GM12878 (cell line): ENCODE data around the gene R3HDM1. TPM values are rescaled to one million over a fixed set of nuclear protein-coding genes. Genes with fewer than 3 reads are reported as not detected.

Experiments
- ATAC-seq: fragments of 200-7000 bp; cut with Tn5 transposase; 3 replicates; pipeline ENCODE4 v1.9.1; 2020; ENCODE audit warnings: mild to moderate bottlenecking, moderate library complexity
- BruUV-seq: library from RNA; stranded (reverse); fragments of 400-500 nt; replicated peaks from 2 replicates; lab custom pipeline; 2021; lab: Mats Ljungman, UMichigan
- CTCF ChIA-PET: fragments of 300-600 bp; sonication (Branson Sonifier 250); formaldehyde crosslinking; extraction: SDS; loops from one replicate; lab custom pipeline; 2021; ENCODE audit warnings: inconsistent platforms; lab: Yijun Ruan, JAX
- POLR2A ChIA-PET: fragments of 350-600 bp; formaldehyde crosslinking; extraction: SDS; loops from one replicate; lab custom pipeline; 2021; ENCODE audit warnings: inconsistent platforms; lab: Charles Lee
- RAD21 ChIA-PET: fragments of 300-600 bp; sonication (Branson Sonifier 250); formaldehyde crosslinking; loops from one replicate; lab custom pipeline; 2023; ENCODE audit warnings: antibody characterized with exemption; ENCODE audit not compliant: unreplicated experiment; lab: Charles Lee
- SMC1A ChIA-PET: fragments of 300-600 bp; sonication (Branson Sonifier 250); formaldehyde crosslinking; loops from one replicate; lab custom pipeline; 2023; ENCODE audit not compliant: unreplicated experiment, uncharacterized antibody; lab: Charles Lee
- DNase-seq: peaks from one replicate; pipeline ENCODE4 v3.0.0-alpha.2; 2011; ENCODE audit warnings: low read depth, low spot score
- FAIRE-seq: peaks from 3 replicates; lab custom pipeline; 2011; peaks lifted over from hg19 to GRCh38; lab: Jason Lieb, UNC
- H2AFZ ChIP-seq: 2 replicates; pipeline ENCODE4 v1.6.0; 2011; ENCODE audit warnings: low read depth, low read length, control low read depth; ENCODE audit not compliant: control insufficient read depth
- H3K27ac ChIP-seq: 2 replicates; pipeline ENCODE4 v1.5.1; 2011; ENCODE audit warnings: control low read depth; ENCODE audit not compliant: control insufficient read depth, insufficient read depth
- H3K27me3 ChIP-seq, 2 experiments: replicated peaks in 1 of 2; 2 replicates each; pipeline versions ENCODE4 v1.6.0 to v1.6.1; 2011; ENCODE audit warnings: low read length in 1 of 2; ENCODE audit not compliant: control insufficient read depth in 2 of 2, insufficient read depth in 2 of 2
- H3K36me3 ChIP-seq, 2 experiments: 2 replicates each; pipeline ENCODE4 v1.5.1; 2011; ENCODE audit warnings: low read length in 1 of 2; ENCODE audit not compliant: control insufficient read depth in 2 of 2, insufficient read depth in 2 of 2
- H3K4me1 ChIP-seq: 2 replicates; pipeline ENCODE4 v1.6.1; 2011; ENCODE audit warnings: mild to moderate bottlenecking, low read length, moderate library complexity, mixed read lengths; ENCODE audit not compliant: control insufficient read depth, insufficient read depth
- H3K4me2 ChIP-seq: 2 replicates; pipeline ENCODE4 v1.6.0; 2011; ENCODE audit warnings: control low read depth; ENCODE audit not compliant: control insufficient read depth, insufficient read depth
- H3K4me3 ChIP-seq: fragments of 200-600 bp; sonication (generic); 2 replicates; pipeline ENCODE4 v1.5.1; 2016
- H3K79me2 ChIP-seq: 2 replicates; pipeline ENCODE4 v1.6.0; 2011; ENCODE audit warnings: low read length; ENCODE audit not compliant: control insufficient read depth, insufficient read depth
- H3K9ac ChIP-seq: 2 replicates; pipeline ENCODE4 v1.8.0; 2011; ENCODE audit warnings: low read length, control low read depth, mixed read lengths; ENCODE audit not compliant: control insufficient read depth, insufficient read depth
- H3K9me3 ChIP-seq: replicated peaks from 3 replicates; pipeline ENCODE4 v1.5.1; 2011; ENCODE audit warnings: mild to moderate bottlenecking, low read length; ENCODE audit not compliant: control insufficient read depth, insufficient read depth
- H4K20me1 ChIP-seq: 2 replicates; pipeline ENCODE4 v1.6.0; 2011; ENCODE audit not compliant: control insufficient read depth, insufficient read depth
- BRCA1 ChIP-seq: IDR thresholded peaks from 2 replicates; pipeline ENCODE4 v1.6.1; 2011; ENCODE audit warnings: low read depth, low read length, improper control_type of control experiment
- ESRRA ChIP-seq: IDR thresholded peaks from 2 replicates; pipeline ENCODE4 v1.6.1; 2012; ENCODE audit warnings: mild to moderate bottlenecking, low read length, improper control_type of control experiment
- EZH2 ChIP-seq: IDR thresholded peaks from 2 replicates; pipeline ENCODE4 v1.6.1; 2012; ENCODE audit warnings: low read depth, mild to moderate bottlenecking, control low read depth, inconsistent platforms, low read length, borderline replicate concordance; ENCODE audit not compliant: control insufficient read depth
- FOXK2 ChIP-seq: fragments of 450-650 bp; IDR thresholded peaks from 2 replicates; pipeline ENCODE4 v1.6.1; 2017; ENCODE audit warnings: mild to moderate bottlenecking, moderate library complexity
- LARP7 ChIP-seq: fragments of 450-650 bp; IDR thresholded peaks from 2 replicates; pipeline ENCODE4 v1.6.1; 2017; ENCODE audit warnings: mild to moderate bottlenecking
- MXI1 ChIP-seq: fragments of 150-350 bp; IDR thresholded peaks from 2 replicates; pipeline ENCODE4 v1.6.1; 2011; ENCODE audit warnings: low read depth, mild to moderate bottlenecking, inconsistent platforms, low read length, improper control_type of control experiment
- POLR2A ChIP-seq: IDR thresholded peaks from 2 replicates; pipeline ENCODE4 v1.6.1; 2011; ENCODE audit warnings: low read depth, mild to moderate bottlenecking, low read length
- PRDM15 ChIP-seq: fragments of 450-650 bp; formaldehyde crosslinking; IDR thresholded peaks from 2 replicates; pipeline ENCODE4 v1.4.0; 2020; ENCODE audit warnings: mild to moderate bottlenecking, moderate library complexity
- RAD51 ChIP-seq: fragments of 450-650 bp; IDR thresholded peaks from 2 replicates; pipeline ENCODE4 v1.6.1; 2016; ENCODE audit warnings: moderate library complexity, mild to moderate bottlenecking, inconsistent platforms
- RUNX3 ChIP-seq: IDR thresholded peaks from 2 replicates; pipeline ENCODE4 v1.6.1; 2012; ENCODE audit warnings: low read length, inconsistent platforms
- SMAD1 ChIP-seq: fragments of 450-650 bp; IDR thresholded peaks from 2 replicates; pipeline ENCODE4 v1.6.1; 2018; ENCODE audit warnings: mild to moderate bottlenecking, low read depth; ENCODE audit not compliant: partially characterized antibody
- SUZ12 ChIP-seq: fragments of 200-600 bp; sonication (generic); IDR thresholded peaks from one replicate; pipeline ENCODE4 v1.6.1; 2018; ENCODE audit warnings: antibody characterized with exemption, mild to moderate bottlenecking; ENCODE audit not compliant: unreplicated experiment
- WGBS: methylation state at CpG from one replicate; pipeline ENCODE4 v1.1.6; 2016; ENCODE audit warnings: low lambda C conversion rate; ENCODE audit not compliant: insufficient replicate concordance, insufficient coverage; ENCODE audit errors: missing lambda C conversion rate; 5-methylcytosine and 5-hydroxymethylcytosine counted together
- in situ Hi-C: fragments of 300-500 bp; cut with MboI; formaldehyde crosslinking; loops from 9 replicates; pipeline ENCODE4 v1.14.3; 2018; ENCODE audit warnings: mixed read lengths
- intact Hi-C: fragments of 100-400 bp; cut with micrococcal nuclease; formaldehyde crosslinking; loops from one replicate; pipeline ENCODE4 v1.14.2; 2022; ENCODE audit not compliant: unreplicated experiment
- polyA plus RNA-seq, 11 experiments: library from polyadenylated mRNA; depleted of rRNA in 4 of 11; unstranded in 6 of 11; stranded (reverse) in 5 of 11; fragments of >200 nt; fragmentation: Nextera tagmentation in 4 of 11; fragmentation: Illumina TruSeq in 1 of 11; extraction: Ambion mirVana in 4 of 11; extraction: Trizol in 1 of 11; gene quantifications; 1 replicate in 1 of 11; 2 replicates in 10 of 11; pipeline versions ENCODE4 v1.2.1 to v1.2.3, GENCODE V29; 2011 to 2016; ENCODE audit warnings: inconsistent platforms in 2 of 11, missing spikeins in 2 of 11, low read depth in 1 of 11
- total RNA-seq, 4 experiments: library from RNA; depleted of rRNA in 3 of 4; stranded (reverse); fragments of >200 nt in 3 of 4; fragmentation: Illumina TruSeq in 1 of 4; extraction: Trizol in 1 of 4; gene quantifications; 2 replicates each; pipeline versions ENCODE4 v1.2.1 to v1.2.3, GENCODE V29; 2013 to 2021
- TF ChIP-seq, protein P1 (sequence below): IDR thresholded peaks from 2 replicates; pipeline ENCODE4 v1.6.1; 2011; ENCODE audit warnings: borderline replicate concordance, low read depth, mild to moderate bottlenecking, moderate library complexity, low read length; ENCODE audit not compliant: insufficient read depth, poor library complexity, severe bottlenecking
- TF ChIP-seq, protein P2 (sequence below): fragments of 450-650 bp; IDR thresholded peaks from 2 replicates; pipeline ENCODE4 v1.6.1; 2017; ENCODE audit warnings: mild to moderate bottlenecking, moderate library complexity

The R3HDM1 gene
- total and polyA plus RNA-seq, 10 of the 15 experiments (the other 5 are each of a cell fraction or from before 2014, with no cell fraction given) = 16.8 to 89.6 (median 47.7) TPM

GRCh38 chr2:135647836-135648579 lies 116.7 kb downstream of the R3HDM1 start (continued):
- no peak for TF ChIP-seq PRDM15
- TF ChIP-seq, protein P1, sequence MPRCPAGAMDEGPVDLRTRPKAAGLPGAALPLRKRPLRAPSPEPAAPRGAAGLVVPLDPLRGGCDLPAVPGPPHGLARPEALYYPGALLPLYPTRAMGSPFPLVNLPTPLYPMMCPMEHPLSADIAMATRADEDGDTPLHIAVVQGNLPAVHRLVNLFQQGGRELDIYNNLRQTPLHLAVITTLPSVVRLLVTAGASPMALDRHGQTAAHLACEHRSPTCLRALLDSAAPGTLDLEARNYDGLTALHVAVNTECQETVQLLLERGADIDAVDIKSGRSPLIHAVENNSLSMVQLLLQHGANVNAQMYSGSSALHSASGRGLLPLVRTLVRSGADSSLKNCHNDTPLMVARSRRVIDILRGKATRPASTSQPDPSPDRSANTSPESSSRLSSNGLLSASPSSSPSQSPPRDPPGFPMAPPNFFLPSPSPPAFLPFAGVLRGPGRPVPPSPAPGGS = no peak
- TF ChIP-seq MXI1 = no peak
- no peak for TF ChIP-seq LARP7
- TF ChIP-seq, all 136 proteins: peak for 0

DNA sequence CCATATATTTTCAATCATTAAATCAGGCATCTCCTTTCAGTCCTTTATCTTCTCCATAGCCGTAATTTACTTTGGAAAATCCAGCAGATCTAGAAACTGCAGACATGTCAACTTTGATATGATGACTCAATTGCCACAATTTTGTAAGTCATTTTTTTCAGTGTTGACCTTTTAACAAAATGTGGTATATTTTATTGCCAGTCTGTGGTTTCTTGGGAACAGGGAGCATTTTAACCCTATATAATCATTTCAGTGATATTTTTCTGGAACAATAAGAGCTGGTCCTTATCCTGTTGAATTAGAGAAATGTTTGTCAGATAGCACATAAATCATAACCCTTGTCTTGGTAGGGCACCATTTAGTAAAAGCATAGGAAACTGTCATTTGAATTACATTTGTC lies 119.4 kb downstream of the R3HDM1 start:
- H3K36me3 ChIP-seq = peaks cover 3 to 7% of the 10 kb centered on the region in 2 experiments; a peak in 2 of 4 replicates
- no peak for FAIRE-seq
- TF ChIP-seq FOXK2 = no peak
- TF ChIP-seq POLR2A = no peak
- no peak for TF ChIP-seq ESRRA
- TF ChIP-seq SMAD1 = no peak
- TF ChIP-seq, protein P2, sequence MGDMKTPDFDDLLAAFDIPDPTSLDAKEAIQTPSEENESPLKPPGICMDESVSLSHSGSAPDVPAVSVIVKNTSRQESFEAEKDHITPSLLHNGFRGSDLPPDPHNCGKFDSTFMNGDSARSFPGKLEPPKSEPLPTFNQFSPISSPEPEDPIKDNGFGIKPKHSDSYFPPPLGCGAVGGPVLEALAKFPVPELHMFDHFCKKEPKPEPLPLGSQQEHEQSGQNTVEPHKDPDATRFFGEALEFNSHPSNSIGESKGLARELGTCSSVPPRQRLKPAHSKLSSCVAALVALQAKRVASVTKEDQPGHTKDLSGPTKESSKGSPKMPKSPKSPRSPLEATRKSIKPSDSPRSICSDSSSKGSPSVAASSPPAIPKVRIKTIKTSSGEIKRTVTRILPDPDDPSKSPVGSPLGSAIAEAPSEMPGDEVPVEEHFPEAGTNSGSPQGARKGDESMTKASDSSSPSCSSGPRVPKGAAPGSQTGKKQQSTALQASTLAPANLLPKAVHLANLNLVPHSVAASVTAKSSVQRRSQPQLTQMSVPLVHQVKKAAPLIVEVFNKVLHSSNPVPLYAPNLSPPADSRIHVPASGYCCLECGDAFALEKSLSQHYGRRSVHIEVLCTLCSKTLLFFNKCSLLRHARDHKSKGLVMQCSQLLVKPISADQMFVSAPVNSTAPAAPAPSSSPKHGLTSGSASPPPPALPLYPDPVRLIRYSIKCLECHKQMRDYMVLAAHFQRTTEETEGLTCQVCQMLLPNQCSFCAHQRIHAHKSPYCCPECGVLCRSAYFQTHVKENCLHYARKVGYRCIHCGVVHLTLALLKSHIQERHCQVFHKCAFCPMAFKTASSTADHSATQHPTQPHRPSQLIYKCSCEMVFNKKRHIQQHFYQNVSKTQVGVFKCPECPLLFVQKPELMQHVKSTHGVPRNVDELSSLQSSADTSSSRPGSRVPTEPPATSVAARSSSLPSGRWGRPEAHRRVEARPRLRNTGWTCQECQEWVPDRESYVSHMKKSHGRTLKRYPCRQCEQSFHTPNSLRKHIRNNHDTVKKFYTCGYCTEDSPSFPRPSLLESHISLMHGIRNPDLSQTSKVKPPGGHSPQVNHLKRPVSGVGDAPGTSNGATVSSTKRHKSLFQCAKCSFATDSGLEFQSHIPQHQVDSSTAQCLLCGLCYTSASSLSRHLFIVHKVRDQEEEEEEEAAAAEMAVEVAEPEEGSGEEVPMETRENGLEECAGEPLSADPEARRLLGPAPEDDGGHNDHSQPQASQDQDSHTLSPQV = no peak
- TF ChIP-seq SUZ12 = no peak
- TF ChIP-seq EZH2 = no peak
- no peak for TF ChIP-seq RUNX3
- no peak for TF ChIP-seq BRCA1
- TF ChIP-seq RAD51 = no peak
- TF ChIP-seq, all 136 proteins: peak for 0
- ATAC-seq = no peak
- BruUV-seq = no TSS peak
- ChIA-PET RAD21 (no interaction called here), SMC1A (no interaction called here), POLR2A (no interaction called here), CTCF (no interaction called here)
- H3K4me2 ChIP-seq = no peak overlapping the region
- H3K4me3 ChIP-seq = no peak overlapping the region
- H3K4me1 ChIP-seq = no peaks in the 10 kb centered on the region
- H3K27me3 ChIP-seq = no peaks in the 10 kb centered on the region
- in situ Hi-C loops (no loop called here), intact Hi-C loops (no loop called here)
- no peak for DNase-seq
- 100% methylated on average over 1 of the region's 1 CpG for WGBS
- no peaks in the 10 kb centered on the region for H3K9me3 ChIP-seq
- H3K9ac ChIP-seq = no peak overlapping the region
- no peaks in the 10 kb centered on the region for H3K79me2 ChIP-seq
- no peaks in the 10 kb centered on the region for H4K20me1 ChIP-seq
- H3K27ac ChIP-seq = no peak overlapping the region
- H2AFZ ChIP-seq = no peak overlapping the region
